NCI-H1436 (cell line): ENCODE measurements around the gene DYRK1A.

Experiments
- DNase-seq: peaks from one replicate; lab custom pipeline; 2025; lab: John Stamatoyannopoulos, UW

The DYRK1A gene

DNA sequence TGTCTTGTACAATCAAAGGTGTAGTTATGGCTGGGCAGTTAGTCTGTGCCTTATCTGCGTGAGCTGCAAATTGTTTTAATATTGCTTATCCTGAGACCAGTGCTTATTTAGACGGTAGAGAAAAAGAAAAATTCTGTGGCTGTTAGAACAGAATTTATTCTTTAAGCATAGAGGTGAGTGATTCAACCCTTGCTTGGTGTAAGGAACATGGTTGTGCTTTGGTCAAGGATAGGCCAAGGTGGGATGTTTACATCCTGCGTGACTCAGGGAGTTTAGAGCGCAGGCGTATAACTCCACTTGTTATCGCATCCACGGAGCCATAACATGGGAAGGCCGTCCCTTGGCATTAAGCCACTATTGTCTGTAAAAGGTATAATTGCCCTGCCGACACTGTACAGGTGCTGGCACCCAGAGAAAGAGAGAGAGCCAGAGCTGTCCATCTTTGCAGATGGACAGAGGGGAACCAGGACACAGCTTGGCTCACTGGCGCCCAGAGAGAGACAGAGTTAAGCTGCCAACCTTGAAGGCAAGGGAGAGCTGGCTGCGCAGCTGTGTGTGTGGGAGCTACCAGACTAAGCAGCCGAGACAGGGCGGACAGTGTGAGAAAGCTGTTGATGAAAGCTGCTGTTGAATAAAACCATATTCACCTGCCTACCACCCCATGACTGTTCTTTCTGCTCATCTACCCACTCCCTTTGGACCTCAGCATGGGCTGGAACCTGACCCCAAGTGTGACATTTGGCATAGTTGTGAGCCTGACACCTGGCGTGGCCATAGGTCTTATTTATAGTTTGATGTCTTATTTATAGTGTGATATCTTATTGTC lies 200.4 kb downstream of the DYRK1A start:
- DNase-seq = no peak

DNA sequence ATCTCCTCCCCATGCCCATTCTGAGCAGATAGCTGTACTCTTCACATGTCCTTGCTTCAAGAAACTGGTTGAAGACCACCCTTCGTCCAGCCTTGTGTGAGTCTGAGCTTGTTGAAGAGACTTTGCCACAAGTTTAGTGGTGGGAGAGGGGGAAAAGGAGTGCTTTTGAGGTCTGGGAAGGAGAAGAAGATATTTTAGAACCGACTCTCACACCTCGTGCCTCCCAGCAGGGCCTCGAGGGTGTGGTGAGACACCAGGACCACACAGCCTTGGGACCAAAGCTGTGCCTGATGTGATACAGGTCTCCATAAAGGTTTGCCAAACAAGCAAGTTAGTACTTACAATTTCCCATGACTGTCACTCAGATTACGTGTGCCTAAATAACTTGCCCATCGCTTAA lies 201.8 kb downstream of the DYRK1A start:
- DNase-seq = no peak

DNA sequence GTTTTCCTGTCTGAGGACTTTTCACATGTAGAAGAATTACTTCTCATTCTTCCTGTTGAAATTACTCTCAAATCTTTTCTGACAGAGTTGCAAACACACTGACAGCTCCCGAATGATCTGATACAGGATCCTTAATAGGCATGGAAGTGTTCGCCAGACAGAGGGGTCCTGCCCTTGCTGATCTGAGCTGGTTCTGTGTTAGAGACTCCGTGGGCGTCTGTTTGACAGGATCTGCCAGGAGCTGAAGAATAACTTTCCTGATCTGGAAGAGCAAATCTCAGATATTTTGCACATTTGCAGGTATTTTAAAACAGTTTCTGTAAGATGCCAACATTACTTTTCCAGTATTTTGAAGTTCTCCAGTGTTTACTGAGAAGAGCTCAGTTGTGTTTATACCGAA lies 202.3 kb downstream of the DYRK1A start:
- DNase-seq = no peak

DNA sequence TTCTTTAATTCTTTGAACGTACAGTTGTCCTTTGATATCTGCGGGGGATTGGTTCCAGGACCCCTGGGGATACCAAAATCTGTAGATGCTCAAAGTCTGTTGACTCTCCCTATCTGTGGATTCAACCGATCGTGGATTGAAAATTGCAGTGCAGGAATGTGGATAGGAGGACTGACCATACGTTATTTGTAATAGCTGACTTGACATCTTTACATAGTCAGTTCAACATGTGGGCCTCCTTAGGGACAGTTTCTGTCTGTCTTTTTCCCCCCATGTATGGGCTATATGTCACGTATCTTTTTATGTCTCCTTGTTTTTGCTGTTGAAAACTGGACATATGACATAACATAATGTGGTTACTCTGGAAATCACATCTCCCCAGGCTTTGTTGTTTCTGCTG lies 204.9 kb downstream of the DYRK1A start:
- DNase-seq = no peak

DNA sequence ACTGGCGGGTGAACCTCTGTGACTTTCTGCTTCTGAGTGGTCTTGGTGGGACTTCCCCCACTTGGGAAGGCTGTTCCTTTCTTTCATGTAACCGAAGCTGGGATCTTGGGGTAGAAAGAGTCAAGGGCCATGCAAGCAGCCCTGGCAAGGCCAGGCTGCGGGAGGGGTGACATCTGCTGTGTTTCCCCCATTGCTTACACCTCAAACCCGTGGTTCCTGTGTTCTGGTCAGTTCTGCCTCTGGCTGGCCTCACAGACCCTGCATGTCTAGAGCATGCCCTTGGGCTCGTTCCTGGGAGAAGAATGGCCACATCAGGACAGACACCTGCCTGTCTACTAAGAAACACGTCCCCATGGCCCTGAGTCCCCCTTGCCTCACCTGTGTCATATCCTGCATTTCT lies 207.7 kb downstream of the DYRK1A start:
- DNase-seq = no peak

DNA sequence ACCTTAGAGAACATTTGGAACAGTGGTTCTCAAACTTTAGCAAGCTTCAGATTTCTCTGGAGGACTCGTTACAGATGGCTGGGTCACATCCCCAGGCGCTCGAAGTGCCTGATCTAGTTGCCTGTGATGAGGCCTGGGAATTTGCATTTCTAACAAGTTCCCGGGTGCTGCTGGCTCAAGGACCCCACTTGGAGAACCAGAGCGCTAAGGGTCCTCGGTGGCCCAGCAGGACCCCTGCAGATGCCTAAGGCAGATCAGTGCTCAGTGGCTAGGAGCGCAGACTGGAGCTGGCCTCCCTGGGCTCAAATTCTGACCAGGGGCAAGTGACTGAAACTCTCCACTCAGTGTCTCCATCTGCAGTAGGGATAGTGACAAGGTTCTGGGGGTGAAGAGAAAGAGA lies 208.2 kb downstream of the DYRK1A start:
- no peak for DNase-seq

DNA sequence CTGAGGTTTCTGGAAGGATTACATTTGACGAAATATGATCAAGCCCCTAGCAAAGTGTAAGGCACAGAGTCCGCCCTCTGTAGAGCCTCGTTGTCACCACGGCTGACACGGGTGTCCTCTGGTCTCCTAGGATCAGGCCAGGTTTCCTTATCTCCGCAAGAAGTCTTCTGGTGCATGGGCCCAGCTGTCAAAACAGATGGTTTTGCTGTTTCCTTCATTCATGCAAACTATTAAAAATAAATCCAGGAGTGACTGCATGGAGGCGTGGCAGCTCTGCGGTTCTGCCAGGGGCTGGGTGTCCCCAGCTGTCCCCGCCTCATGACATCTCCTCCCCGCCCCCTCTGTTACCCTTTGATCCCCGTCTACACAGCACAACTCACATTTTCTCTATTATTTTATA lies 209.0 kb downstream of the DYRK1A start:
- DNase-seq = no peak
